Thymus (tissue), 11 donors: ENCODE data around the gene INTS12. TPM values are rescaled to one million over a fixed set of nuclear protein-coding genes. Genes with fewer than 3 reads are reported as not detected.
"Not testable (repeated sequence)": the region's sequence is repeated elsewhere in the genome, so short reads cannot be mapped to it uniquely, and the experiment has no call there.

Experiments used
- DNase-seq, 9 donors: peaks; one replicate each; pipeline ENCODE4 v3.0.0-alpha.2; 2013; ENCODE audit warnings: low spot score in 9 of 9, low read depth in 6 of 9, missing footprints in 1 of 9
- H3K27ac ChIP-seq, 2 donors: one replicate each; pipeline ENCODE4 v1.5.1; 2013; ENCODE audit warnings: control low read depth in 1 of 2, low read depth in 1 of 2, low read length in 1 of 2, mild to moderate bottlenecking in 1 of 2, moderate library complexity in 1 of 2
- H3K27me3 ChIP-seq, 2 donors: one replicate each; pipeline ENCODE4 v1.5.1; 2013; ENCODE audit warnings: low read length in 1 of 2; ENCODE audit not compliant: control insufficient read depth in 2 of 2, insufficient read depth in 1 of 2
- H3K36me3 ChIP-seq, 2 donors: one replicate each; pipeline ENCODE4 v1.5.1; 2013; ENCODE audit warnings: low read length in 1 of 2, mild to moderate bottlenecking in 1 of 2, moderate library complexity in 1 of 2; ENCODE audit not compliant: control insufficient read depth in 2 of 2, insufficient read depth in 2 of 2
- H3K4me1 ChIP-seq, 2 donors: one replicate each; pipeline ENCODE4 v1.5.1; 2013; ENCODE audit warnings: low read length in 2 of 2; ENCODE audit not compliant: control insufficient read depth in 2 of 2, insufficient read depth in 2 of 2
- H3K4me3 ChIP-seq, 2 donors: one replicate each; pipeline ENCODE4 v1.5.1; 2013; ENCODE audit warnings: low read length in 2 of 2, control low read depth in 1 of 2, mild to moderate bottlenecking in 1 of 2
- H3K9me3 ChIP-seq, 2 donors: one replicate each; pipeline ENCODE4 v1.5.1; 2013; ENCODE audit warnings: low read length in 1 of 2, mild to moderate bottlenecking in 1 of 2; ENCODE audit not compliant: control insufficient read depth in 2 of 2, insufficient read depth in 1 of 2
- WGBS: extraction: QIAGEN DNeasy Blood & Tissue Kit; methylation state at CpG from one replicate; pipeline ENCODE4 v1.1.7; 2013; 5-methylcytosine and 5-hydroxymethylcytosine counted together
- polyA plus RNA-seq: library from polyadenylated mRNA; stranded (reverse); fragments of 200-250 nt; gene quantifications from one replicate; pipeline ENCODE4 v1.2.3, GENCODE V29; 2013
- total RNA-seq: library from RNA; stranded (reverse); fragments of 120-200 nt; gene quantifications from one replicate; pipeline ENCODE4 v1.2.4, GENCODE V29; 2013
- donor health status: healthy.

Gene INTS12
- total and polyA plus RNA-seq, 2 donors, result 18.9 to 24.7 TPM

- peak in 5 of 9 donors; percentile 19 to 36 (median 28) for DNase-seq
- Histone ChIP-seq H3K27me3 (no peaks in the 10 kb centered on the region), H3K27ac (peak overlapping the region in 1 of 2 donors; percentile 87), H3K9me3 (no peaks in the 10 kb centered on the region), H3K4me3 (peak overlapping the region; percentile 83 to 89), H3K36me3 (no peaks in the 10 kb centered on the region), H3K4me1 (peaks cover 0 to 11% of the 10 kb centered on the region in 2 donors)
- WGBS, result under 1% methylated on average over 11 of the region's 11 CpGs
Measured at GRCh38 chr4:105709081-105709450, 577 bp upstream of the INTS12 start.

GRCh38 chr4:105707782-105708180 lies 708 bp downstream of the INTS12 start:
- Histone ChIP-seq H3K27me3 (no peaks in the 10 kb centered on the region), H3K9me3 (no peaks in the 10 kb centered on the region), H3K4me3 (peak overlapping the region; percentile 83 to 89), H3K4me1 (peaks cover 0 to 11% of the 10 kb centered on the region in 2 donors), H3K27ac (peak overlapping the region in 1 of 2 donors; percentile 87), H3K36me3 (peaks cover 0 to 6% of the 10 kb centered on the region in 2 donors)
- peak in 2 of 9 donors; percentile 3 to 12 for DNase-seq
- WGBS, result 31% methylated on average over 7 of the region's 7 CpGs

- Histone ChIP-seq H3K4me3 (no peak overlapping the region), H3K9me3 (no peaks in the 10 kb centered on the region), H3K4me1 (no peaks in the 10 kb centered on the region), H3K27ac (no peak overlapping the region), H3K36me3 (peaks cover 10 to 24% of the 10 kb centered on the region in 2 donors), H3K27me3 (no peaks in the 10 kb centered on the region)
- over 99% methylated on average over 2 of the region's 2 CpGs for WGBS
- DNase-seq, result no peak
Measured at GRCh38 chr4:105698607-105699006, 9.9 kb downstream of the INTS12 start.

GRCh38 chr4:105695832-105696231 lies 12.7 kb downstream of the INTS12 start:
- H3K4me3 ChIP-seq, H3K27me3 ChIP-seq, H3K9me3 ChIP-seq, H3K4me1 ChIP-seq, DNase-seq, H3K27ac ChIP-seq: not testable (repeated sequence)
- peaks cover 15 to 40% of the 10 kb centered on the region in 2 donors for H3K36me3 ChIP-seq
- 91% methylated on average over 8 of the region's 8 CpGs for WGBS

- WGBS, result 97% methylated on average over 5 of the region's 5 CpGs
Measured at GRCh38 chr4:105694812-105695211, 13.7 kb downstream of the INTS12 start.

GRCh38 chr4:105686571-105686970 lies 21.9 kb downstream of the INTS12 start:
- Histone ChIP-seq H3K27ac (no peak overlapping the region), H3K36me3 (peaks cover 6 to 41% of the 10 kb centered on the region in 2 donors), H3K4me3 (no peak overlapping the region), H3K4me1 (no peaks in the 10 kb centered on the region), H3K9me3 (no peaks in the 10 kb centered on the region), H3K27me3 (no peaks in the 10 kb centered on the region)
- no peak for DNase-seq
- WGBS, result 97% methylated on average over 2 of the region's 2 CpGs

More at GRCh38 chr4:105694812-105695211, 13.7 kb downstream of the INTS12 start:
- not testable (repeated sequence) for H3K4me3 ChIP-seq, H3K27ac ChIP-seq, H3K4me1 ChIP-seq, H3K27me3 ChIP-seq, DNase-seq, H3K9me3 ChIP-seq
- peaks cover 11 to 44% of the 10 kb centered on the region in 2 donors for H3K36me3 ChIP-seq

- Histone ChIP-seq H3K36me3 (peaks cover 6 to 18% of the 10 kb centered on the region in 2 donors), H3K9me3 (no peaks in the 10 kb centered on the region), H3K4me3 (no peak overlapping the region), H3K4me1 (no peaks in the 10 kb centered on the region), H3K27ac (no peak overlapping the region), H3K27me3 (no peaks in the 10 kb centered on the region)
- 96% methylated on average over 4 of the region's 4 CpGs for WGBS
- DNase-seq, result no peak
Measured at GRCh38 chr4:105683038-105683437, 25.5 kb downstream of the INTS12 start.

GRCh38 chr4:105679186-105679585 lies 29.3 kb downstream of the INTS12 start:
- no peak overlapping the region for H3K27ac ChIP-seq

GRCh38 chr4:105677709-105678108 lies 30.8 kb downstream of the INTS12 start:
- DNase-seq, result no peak
- Histone ChIP-seq H3K9me3 (no peaks in the 10 kb centered on the region), H3K27ac (no peak overlapping the region), H3K27me3 (no peaks in the 10 kb centered on the region), H3K36me3 (peaks cover 2 to 5% of the 10 kb centered on the region in 2 donors), H3K4me3 (no peak overlapping the region), H3K4me1 (no peaks in the 10 kb centered on the region)
- WGBS, result 94% methylated on average over 2 of the region's 2 CpGs

More at GRCh38 chr4:105679186-105679585, 29.3 kb downstream of the INTS12 start:
- no peak for DNase-seq
- Histone ChIP-seq H3K36me3 (peaks cover 6 to 9% of the 10 kb centered on the region in 2 donors), H3K4me3 (no peak overlapping the region), H3K27me3 (no peaks in the 10 kb centered on the region), H3K4me1 (no peaks in the 10 kb centered on the region), H3K9me3 (no peaks in the 10 kb centered on the region)
- 93% methylated on average over 2 of the region's 2 CpGs for WGBS
